A673 (cell line): ENCODE measurements around the gene PARD3. TPM values are rescaled to one million over a fixed set of nuclear protein-coding genes. Genes with fewer than 3 reads are reported as not detected.

Experiments used
- BruUV-seq: library from RNA; stranded (reverse); fragments of 400-500 nt; replicated peaks from 2 replicates; lab custom pipeline; 2021; lab: Mats Ljungman, UMichigan
- CTCF ChIA-PET: fragments of 300-600 bp; sonication (Branson Sonifier 250); formaldehyde crosslinking; loops from one replicate; lab custom pipeline; 2022; ENCODE audit warnings: antibody characterized with exemption; lab: Charles Lee
- POLR2A ChIA-PET: fragments of 300-600 bp; sonication (Branson Sonifier 250); formaldehyde crosslinking; loops from one replicate; lab custom pipeline; 2022; ENCODE audit warnings: antibody characterized with exemption; ENCODE audit not compliant: low non-redundant PET; lab: Charles Lee
- DNase-seq: peaks from one replicate; pipeline ENCODE4 v3.0.0-alpha.2; 2015; ENCODE audit warnings: low spot score
- H3K27ac ChIP-seq: fragments of 200-600 bp; sonication (generic); 2 replicates; pipeline ENCODE4 v1.5.1; 2016; ENCODE audit warnings: mixed run types, low read depth, mild to moderate bottlenecking, mixed read lengths, antibody characterized with exemption, low read length; ENCODE audit not compliant: poor library complexity, severe bottlenecking
- H3K27me3 ChIP-seq: fragments of 200-600 bp; sonication (generic); replicated peaks from 2 replicates; pipeline ENCODE4 v1.6.1; 2017; ENCODE audit warnings: mixed run types, low read depth, mild to moderate bottlenecking, mixed read lengths, antibody characterized with exemption, low read length; ENCODE audit not compliant: insufficient read depth, poor library complexity
- H3K36me3 ChIP-seq: fragments of 200-600 bp; sonication (generic); 2 replicates; pipeline ENCODE4 v1.6.1; 2016; ENCODE audit warnings: mixed run types, mild to moderate bottlenecking, mixed read lengths, antibody characterized with exemption, low read length; ENCODE audit not compliant: insufficient read depth, poor library complexity, severe bottlenecking
- H3K4me1 ChIP-seq: fragments of 200-600 bp; sonication (generic); 2 replicates; pipeline ENCODE4 v1.6.1; 2017; ENCODE audit warnings: mixed run types, mild to moderate bottlenecking, mixed read lengths, antibody characterized with exemption, low read length; ENCODE audit not compliant: insufficient read depth, poor library complexity, severe bottlenecking
- H3K4me3 ChIP-seq: fragments of 200-600 bp; sonication (generic); 2 replicates; pipeline ENCODE4 v1.5.1; 2016; ENCODE audit warnings: low read depth, mixed run types, mild to moderate bottlenecking, mixed read lengths, low read length; ENCODE audit not compliant: poor library complexity, severe bottlenecking
- H3K9me3 ChIP-seq: fragments of 200-600 bp; sonication (generic); 2 replicates; pipeline ENCODE4 v1.6.1; 2016; ENCODE audit warnings: mixed run types, low read depth, mild to moderate bottlenecking, mixed read lengths, antibody characterized with exemption, low read length; ENCODE audit not compliant: poor library complexity, severe bottlenecking
- EZH2 ChIP-seq: fragments of 200-600 bp; sonication (generic); IDR thresholded peaks from 2 replicates; pipeline ENCODE4 v1.6.1; 2017; ENCODE audit warnings: borderline replicate concordance, low read depth, mild to moderate bottlenecking, mixed read lengths, antibody characterized with exemption, low read length; ENCODE audit not compliant: poor library complexity, severe bottlenecking
- intact Hi-C: fragments of 100-400 bp; cut with micrococcal nuclease; formaldehyde crosslinking; loops from one replicate; pipeline ENCODE4 v1.10.0; 2022; ENCODE audit not compliant: unreplicated experiment
- total RNA-seq: library from RNA; stranded (reverse); gene quantifications from 2 replicates; pipeline ENCODE4 v1.2.3, GENCODE V29; 2021
- TF ChIP-seq, protein P1 (sequence below): fragments of 300-800, 200-600 bp; sonication (generic); conservative IDR thresholded peaks from 2 replicates; pipeline ENCODE4 v1.5.1; 2017; ENCODE audit warnings: low read depth, mild to moderate bottlenecking, antibody characterized with exemption, low read length, moderate library complexity, mixed read lengths

Gene PARD3
- total RNA-seq, 1 experiment from 2014 or later = 28.0 TPM

DNA sequence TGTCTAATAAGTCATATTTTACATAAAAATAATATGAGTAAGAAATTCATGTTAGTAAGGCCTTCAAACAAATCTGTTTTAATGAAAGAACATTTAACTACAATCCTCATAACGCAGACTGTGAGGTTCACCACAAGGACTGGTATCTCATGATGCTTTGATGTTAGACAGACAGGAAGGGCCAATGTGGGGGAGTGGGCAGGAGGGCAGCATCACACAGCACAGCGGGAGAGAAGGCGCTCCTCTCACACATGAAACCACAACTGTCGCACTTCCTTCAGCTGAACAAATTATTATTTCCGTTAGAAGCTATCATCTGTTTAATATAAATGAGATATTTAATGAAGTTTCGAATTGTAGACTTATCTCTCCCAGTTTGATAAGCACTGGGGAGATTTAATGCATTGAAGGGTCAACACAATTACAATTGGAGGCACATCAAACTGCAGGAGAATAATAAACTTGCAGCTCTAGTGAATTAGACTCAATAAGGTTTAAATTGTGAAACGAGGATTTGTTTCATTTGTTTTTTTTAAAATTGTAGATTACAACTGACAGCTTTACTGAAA lies 466.1 kb downstream of the PARD3 start:
- Histone ChIP-seq H3K27me3 (no peaks in the 10 kb centered on the region), H3K9me3 (peaks cover 6% of the 10 kb centered on the region), H3K27ac (no peak overlapping the region), H3K4me3 (no peak overlapping the region), H3K36me3 (no peaks in the 10 kb centered on the region), H3K4me1 (peaks cover 14% of the 10 kb centered on the region)
- BruUV-seq = no TSS peak
- ChIA-PET CTCF (no interaction called here), POLR2A (no interaction called here)
- intact Hi-C loops = no loop called here
- TF ChIP-seq, protein P1, sequence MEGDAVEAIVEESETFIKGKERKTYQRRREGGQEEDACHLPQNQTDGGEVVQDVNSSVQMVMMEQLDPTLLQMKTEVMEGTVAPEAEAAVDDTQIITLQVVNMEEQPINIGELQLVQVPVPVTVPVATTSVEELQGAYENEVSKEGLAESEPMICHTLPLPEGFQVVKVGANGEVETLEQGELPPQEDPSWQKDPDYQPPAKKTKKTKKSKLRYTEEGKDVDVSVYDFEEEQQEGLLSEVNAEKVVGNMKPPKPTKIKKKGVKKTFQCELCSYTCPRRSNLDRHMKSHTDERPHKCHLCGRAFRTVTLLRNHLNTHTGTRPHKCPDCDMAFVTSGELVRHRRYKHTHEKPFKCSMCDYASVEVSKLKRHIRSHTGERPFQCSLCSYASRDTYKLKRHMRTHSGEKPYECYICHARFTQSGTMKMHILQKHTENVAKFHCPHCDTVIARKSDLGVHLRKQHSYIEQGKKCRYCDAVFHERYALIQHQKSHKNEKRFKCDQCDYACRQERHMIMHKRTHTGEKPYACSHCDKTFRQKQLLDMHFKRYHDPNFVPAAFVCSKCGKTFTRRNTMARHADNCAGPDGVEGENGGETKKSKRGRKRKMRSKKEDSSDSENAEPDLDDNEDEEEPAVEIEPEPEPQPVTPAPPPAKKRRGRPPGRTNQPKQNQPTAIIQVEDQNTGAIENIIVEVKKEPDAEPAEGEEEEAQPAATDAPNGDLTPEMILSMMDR = no peak
- TF ChIP-seq EZH2 = no peak
- DNase-seq = peak; percentile 33

DNA sequence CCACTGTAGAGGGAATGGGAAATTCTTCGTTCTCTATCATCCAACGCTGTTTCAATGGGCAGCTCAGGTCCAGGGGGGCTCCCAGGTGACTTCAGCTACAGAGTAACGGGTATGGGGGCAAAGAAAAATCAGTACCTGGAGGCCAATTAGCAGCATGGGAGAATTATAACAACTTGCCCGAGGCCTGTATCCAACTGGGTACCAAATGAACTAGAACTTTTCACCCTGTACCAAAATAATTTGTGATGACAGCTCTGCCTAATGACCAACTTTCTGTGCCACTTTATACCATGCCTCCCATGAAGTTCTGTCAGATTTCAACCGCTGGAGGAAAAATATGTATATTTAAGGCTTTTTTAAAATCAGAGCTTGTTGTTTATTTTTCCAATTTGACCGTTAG lies 467.1 kb downstream of the PARD3 start:
- Histone ChIP-seq H3K9me3 (peaks cover 6% of the 10 kb centered on the region), H3K27ac (no peak overlapping the region), H3K4me1 (peaks cover 14% of the 10 kb centered on the region), H3K4me3 (no peak overlapping the region), H3K27me3 (no peaks in the 10 kb centered on the region), H3K36me3 (no peaks in the 10 kb centered on the region)
- intact Hi-C loops = no loop called here
- DNase-seq = no peak
- no TSS peak for BruUV-seq
- CTCF ChIA-PET = no interaction called here
- TF ChIP-seq, protein P1 = no peak
- TF ChIP-seq EZH2 = no peak
- POLR2A ChIA-PET = no interaction called here

DNA sequence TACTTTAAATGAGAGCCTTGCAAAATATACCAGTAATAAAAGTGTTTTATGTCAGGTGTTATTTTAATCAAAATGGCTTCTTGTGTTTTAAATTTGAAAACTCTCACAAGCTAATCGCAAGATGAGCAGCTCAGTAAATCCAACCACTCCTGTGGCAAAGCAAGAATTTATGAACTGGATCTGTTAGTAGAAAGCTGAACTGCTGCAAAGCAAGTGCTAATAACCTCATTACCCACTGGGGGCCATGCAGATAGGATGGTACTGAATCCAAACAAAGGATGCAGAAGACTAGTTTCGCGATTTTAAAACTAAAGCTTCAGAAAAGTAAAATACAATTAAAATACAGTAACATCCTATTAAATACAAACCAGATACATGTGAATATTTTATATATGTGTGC lies 468.0 kb downstream of the PARD3 start:
- peaks cover 14% of the 10 kb centered on the region for H3K4me1 ChIP-seq
- H3K36me3 ChIP-seq = no peaks in the 10 kb centered on the region
- no peaks in the 10 kb centered on the region for H3K27me3 ChIP-seq
- CTCF ChIA-PET = no interaction called here
- H3K4me3 ChIP-seq = no peak overlapping the region
- H3K27ac ChIP-seq = no peak overlapping the region
- DNase-seq = no peak
- no TSS peak for BruUV-seq
- H3K9me3 ChIP-seq = peaks cover 6% of the 10 kb centered on the region
- TF ChIP-seq, protein P1 = no peak
- no peak for TF ChIP-seq EZH2
- intact Hi-C loops = no loop called here
- POLR2A ChIA-PET = no interaction called here
